Measurements from ENCODE around the gene B4GALT2. TPM values are rescaled to one million over a fixed set of nuclear protein-coding genes. Genes with fewer than 3 reads are reported as not detected.

The B4GALT2 gene
- total RNA-seq, 2 experiments from 2014 or later, result 0.57 to 1.4 TPM

- no TSS peak for BruUV-seq (replicated peaks)
- Histone ChIP-seq H3K27ac (ENCODE audit: low read depth, low read length, poor library complexity, severe bottlenecking) (no peak overlapping the region), H3K79me2 (ENCODE audit: insufficient read depth, low read depth, low read length) (no peaks in the 10 kb centered on the region), H4K20me1 (ENCODE audit: insufficient read depth, low read length) (no peaks in the 10 kb centered on the region), H3K4me2 (ENCODE audit: low read length) (no peak overlapping the region), H2AFZ (ENCODE audit: low read length) (no peak overlapping the region), H3K36me3 (ENCODE audit: insufficient read depth, low read length) (no peaks in the 10 kb centered on the region), H3K4me3 (ENCODE audit: low read depth, low read length, poor library complexity, severe bottlenecking) (no peak overlapping the region), H3K4me1 (ENCODE audit: insufficient read depth, low read length, poor library complexity, severe bottlenecking) (no peaks in the 10 kb centered on the region), H3K9me2 (ENCODE audit: insufficient read depth, low read length) (no peaks in the 10 kb centered on the region), H3K9me3 (ENCODE audit: low read length) (no peaks in the 10 kb centered on the region)
- ChIA-PET POLR2A (no interaction called here), CTCF (ENCODE audit: unreplicated experiment) (no interaction called here)
- DNase-seq (ENCODE audit: low spot score), result no peak
- intact Hi-C loops (cut with micrococcal nuclease; ENCODE audit: unreplicated experiment), result no loop called here
- TF ChIP-seq EZH2phosphoT487 (IDR thresholded peaks at IDR 0.05; ENCODE audit: borderline replicate concordance, low read depth, low read length) (no peak), CTCF (conservative IDR thresholded peaks at IDR 0.05; ENCODE audit: low read length) (no peak)
Observed at GRCh38 chr1:43937179-43937865, 41.7 kb upstream of the B4GALT2 start.

- POLR2A ChIA-PET, result no interaction called here
- H3K27ac ChIP-seq (ENCODE audit: low read depth, low read length, poor library complexity, severe bottlenecking), result no peak overlapping the region
- no TSS peak for BruUV-seq (replicated peaks)
- H4K20me1 ChIP-seq (ENCODE audit: insufficient read depth, low read length), result no peaks in the 10 kb centered on the region
- no peak overlapping the region for H3K4me2 ChIP-seq (ENCODE audit: low read length)
- H3K79me2 ChIP-seq (ENCODE audit: insufficient read depth, low read depth, low read length), result no peaks in the 10 kb centered on the region
- H3K36me3 ChIP-seq (ENCODE audit: insufficient read depth, low read length), result no peaks in the 10 kb centered on the region
- TF ChIP-seq EZH2phosphoT487 (IDR thresholded peaks at IDR 0.05; ENCODE audit: borderline replicate concordance, low read depth, low read length), result no peak
- no peak for TF ChIP-seq CTCF (conservative IDR thresholded peaks at IDR 0.05; ENCODE audit: low read length)
- CTCF ChIA-PET (ENCODE audit: unreplicated experiment), result no interaction called here
- H3K4me1 ChIP-seq (ENCODE audit: insufficient read depth, low read length, poor library complexity, severe bottlenecking), result no peaks in the 10 kb centered on the region
- intact Hi-C loops (cut with micrococcal nuclease; ENCODE audit: unreplicated experiment), result no loop called here
- H3K4me3 ChIP-seq (ENCODE audit: low read depth, low read length, poor library complexity, severe bottlenecking), result no peak overlapping the region
- no peak overlapping the region for H2AFZ ChIP-seq (ENCODE audit: low read length)
- DNase-seq (ENCODE audit: low spot score), result no peak
- no peaks in the 10 kb centered on the region for H3K9me2 ChIP-seq (ENCODE audit: insufficient read depth, low read length)
- H3K9me3 ChIP-seq (ENCODE audit: low read length), result no peaks in the 10 kb centered on the region
Observed at GRCh38 chr1:43938383-43938782, 40.6 kb upstream of the B4GALT2 start.

GRCh38 chr1:43938892-43939587, 40.0 kb upstream of the B4GALT2 start:
- H3K9me2 ChIP-seq (ENCODE audit: insufficient read depth, low read length), result no peaks in the 10 kb centered on the region
- BruUV-seq (replicated peaks), result no TSS peak
- no peaks in the 10 kb centered on the region for H3K79me2 ChIP-seq (ENCODE audit: insufficient read depth, low read depth, low read length)
- H3K4me1 ChIP-seq (ENCODE audit: insufficient read depth, low read length, poor library complexity, severe bottlenecking), result no peaks in the 10 kb centered on the region
- ChIA-PET CTCF (ENCODE audit: unreplicated experiment) (no interaction called here), POLR2A (interaction anchor here (0.5 to 0.7 kb wide), 2 partner anchors 125 to 291 kb away, joined by 3 to 4 read pairs; no protein-coding TSS in a partner anchor)
- no peak overlapping the region for H3K4me2 ChIP-seq (ENCODE audit: low read length)
- intact Hi-C loops (cut with micrococcal nuclease; ENCODE audit: unreplicated experiment), result no loop called here
- H3K4me3 ChIP-seq (ENCODE audit: low read depth, low read length, poor library complexity, severe bottlenecking), result no peak overlapping the region
- no peaks in the 10 kb centered on the region for H4K20me1 ChIP-seq (ENCODE audit: insufficient read depth, low read length)
- peaks cover 3% of the 10 kb centered on the region; the same call in 1 of the 2 replicates for H3K36me3 ChIP-seq (ENCODE audit: insufficient read depth, low read length)
- H2AFZ ChIP-seq (ENCODE audit: low read length), result no peak overlapping the region
- no peaks in the 10 kb centered on the region for H3K9me3 ChIP-seq (ENCODE audit: low read length)
- no peak for TF ChIP-seq CTCF (conservative IDR thresholded peaks at IDR 0.05; ENCODE audit: low read length)
- TF ChIP-seq EZH2phosphoT487 (IDR thresholded peaks at IDR 0.05; ENCODE audit: borderline replicate concordance, low read depth, low read length), result no peak
- H3K27ac ChIP-seq (ENCODE audit: low read depth, low read length, poor library complexity, severe bottlenecking), result no peak overlapping the region
- no peak for DNase-seq (ENCODE audit: low spot score)
